Ovary (tissue), 9 donors: ENCODE data around the gene SNAPC5. TPM values are rescaled to one million over a fixed set of nuclear protein-coding genes. Genes with fewer than 3 reads are reported as not detected.

Source experiments
- DNase-seq, 5 donors: peaks; one replicate each; pipeline ENCODE4 v3.0.0-alpha.2; 2019 to 2020
- H3K27ac ChIP-seq, 2 donors: fragments of 200-600 bp; one replicate each; pipeline versions ENCODE4 v1.5.1 to v1.8.0; 2019 to 2022
- H3K27me3 ChIP-seq: fragments of 200-600 bp; one replicate; pipeline ENCODE4 v1.8.0; 2022
- H3K36me3 ChIP-seq: fragments of 200-600 bp; sonication (generic); one replicate; pipeline ENCODE4 v1.5.1; 2019
- H3K4me1 ChIP-seq: one replicate; pipeline ENCODE4 v1.8.1; 2013; ENCODE audit warnings: mild to moderate bottlenecking, moderate library complexity; ENCODE audit not compliant: insufficient read depth
- H3K4me3 ChIP-seq: fragments of 200-600 bp; sonication (generic); one replicate; pipeline ENCODE4 v1.5.1; 2017
- H3K9me3 ChIP-seq, 2 donors: fragments of 200-600 bp in 1 of 2; sonication (generic) in 1 of 2; one replicate each; pipeline versions ENCODE4 v1.5.1 to v1.8.1; 2013 to 2019; ENCODE audit warnings: mild to moderate bottlenecking in 1 of 2, moderate library complexity in 1 of 2
- EP300 ChIP-seq: sonication (generic); formaldehyde crosslinking; IDR thresholded peaks from one replicate; pipeline ENCODE4 v1.6.1; 2017; ENCODE audit warnings: antibody characterized with exemption
- POLR2A ChIP-seq: fragments of 450-650 bp; IDR thresholded peaks from one replicate; pipeline ENCODE4 v1.6.1; 2017; ENCODE audit warnings: antibody characterized with exemption, mild to moderate bottlenecking, moderate library complexity
- WGBS, 3 donors: extraction: QIAGEN DNeasy Blood & Tissue Kit in 1 of 3; methylation state at CpG; one replicate each; pipeline versions ENCODE4 v1.1.5 to v1.1.7; 2013 to 2017; 5-methylcytosine and 5-hydroxymethylcytosine counted together
- intact Hi-C, 4 donors: fragments of 100-400 bp; cut with DNase I; formaldehyde crosslinking; loops; one replicate each; pipeline versions ENCODE4 v1.11.0 to v1.15.1; 2022 to 2023
- microRNA-seq, 3 donors: library from miRNA; unstranded; fragments of <30 nt; microRNA quantifications; one replicate each; pipeline versions ENCODE4 to v1.2.0, GENCODE V29; 2019 to 2020
- polyA plus RNA-seq, 2 donors: library from polyadenylated mRNA; stranded (reverse); fragments of 200-250 nt in 1 of 2; fragments of 350-450 nt in 1 of 2; fragmentation: Illumina TruSeq in 1 of 2; extraction: RNeasy Lipid Tissue Mini Kit (QIAGEN cat#74804) in 1 of 2; gene quantifications; one replicate each; pipeline ENCODE4 v1.2.3, GENCODE V29; 2013 to 2014
- small RNA-seq: library from RNA; depleted of rRNA; stranded (forward); fragments of <200 nt; gene quantifications from one replicate; pipeline ENCODE3, GENCODE V24; 2016
- total RNA-seq, 7 donors: library from RNA; depleted of rRNA in 2 of 7; stranded (reverse); fragments of >200 nt in 2 of 7; fragmentation: NEBNext Ultra II Directional in 3 of 7; extraction: Animal tissue kit (Norgen Biotek cat#: 25700) in 3 of 7; gene quantifications; one replicate each; pipeline versions ENCODE4 v1.1.0 to v1.2.4, GENCODE V29; 2016 to 2023
- TF ChIP-seq, protein P1 (sequence below), 3 donors: fragments of 450-650 bp in 2 of 3; fragments of 200-600 bp in 1 of 3; IDR thresholded peaks; one replicate each; pipeline versions ENCODE4 v1.5.1 to v1.8.0; 2016 to 2022; ENCODE audit warnings: antibody characterized with exemption in 3 of 3, mild to moderate bottlenecking in 1 of 3
- donor health status: DM: no; HTN: no; CAD: no; lungs with moderate emphysema.
- donor health status: DM: no; HTN: no; CAD: no.
- donor health status: Bipolar disorder and iron deficiency.
- donor health status: DM: yes; HTN: yes; CAD: no.
- donor health status: DM: no; HTN: no; CAD: no.
- donor health status: DM: yes; HTN: yes; CAD: no.

The SNAPC5 gene
- total and polyA plus RNA-seq, 9 donors, result 14.6 to 33.4 (median 28.2) TPM

DNA sequence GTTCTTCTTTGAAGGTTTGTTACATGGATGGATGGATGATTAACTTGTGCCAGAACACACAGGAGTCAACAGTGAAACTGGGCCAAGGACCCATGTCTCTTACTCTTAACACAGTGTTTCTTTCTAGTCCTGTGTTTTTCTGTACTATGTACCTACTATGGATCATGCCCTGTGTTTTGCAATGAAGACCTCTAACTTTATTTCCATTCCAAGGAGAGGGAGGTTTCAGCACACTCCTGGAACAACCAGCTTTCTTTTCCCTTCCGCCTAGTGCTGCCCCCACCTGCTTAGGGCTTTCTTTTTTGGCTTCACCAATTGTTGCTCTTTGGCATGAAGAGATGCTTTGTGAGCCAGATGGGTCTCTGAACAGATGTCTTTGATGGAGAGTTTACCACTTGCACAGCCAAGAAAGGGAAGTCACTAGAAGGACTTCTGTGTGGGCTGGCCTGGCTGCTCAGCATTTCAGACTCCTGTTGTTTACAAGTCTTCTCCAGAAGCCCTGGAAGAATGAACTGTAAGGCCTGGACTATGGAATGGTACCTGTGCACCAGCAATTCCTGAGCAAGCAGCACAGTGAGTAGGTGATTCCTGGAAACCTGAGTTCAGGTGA lies 44.5 kb downstream of the SNAPC5 start:
- TF ChIP-seq EP300 (no peak), POLR2A (no peak)
- TF ChIP-seq, protein P1, sequence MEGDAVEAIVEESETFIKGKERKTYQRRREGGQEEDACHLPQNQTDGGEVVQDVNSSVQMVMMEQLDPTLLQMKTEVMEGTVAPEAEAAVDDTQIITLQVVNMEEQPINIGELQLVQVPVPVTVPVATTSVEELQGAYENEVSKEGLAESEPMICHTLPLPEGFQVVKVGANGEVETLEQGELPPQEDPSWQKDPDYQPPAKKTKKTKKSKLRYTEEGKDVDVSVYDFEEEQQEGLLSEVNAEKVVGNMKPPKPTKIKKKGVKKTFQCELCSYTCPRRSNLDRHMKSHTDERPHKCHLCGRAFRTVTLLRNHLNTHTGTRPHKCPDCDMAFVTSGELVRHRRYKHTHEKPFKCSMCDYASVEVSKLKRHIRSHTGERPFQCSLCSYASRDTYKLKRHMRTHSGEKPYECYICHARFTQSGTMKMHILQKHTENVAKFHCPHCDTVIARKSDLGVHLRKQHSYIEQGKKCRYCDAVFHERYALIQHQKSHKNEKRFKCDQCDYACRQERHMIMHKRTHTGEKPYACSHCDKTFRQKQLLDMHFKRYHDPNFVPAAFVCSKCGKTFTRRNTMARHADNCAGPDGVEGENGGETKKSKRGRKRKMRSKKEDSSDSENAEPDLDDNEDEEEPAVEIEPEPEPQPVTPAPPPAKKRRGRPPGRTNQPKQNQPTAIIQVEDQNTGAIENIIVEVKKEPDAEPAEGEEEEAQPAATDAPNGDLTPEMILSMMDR (IDR thresholded peaks at IDR 0.05), result no peak
- H3K9me3 ChIP-seq, result no peaks in the 10 kb centered on the region
- WGBS, 3 donors, result 30 to 46% (median 32%) methylated on average over 1 of the region's 1 CpG
- intact Hi-C loops, result no loop called here
- no peaks in the 10 kb centered on the region for H3K36me3 ChIP-seq
- peaks cover 3% of the 10 kb centered on the region for H3K4me1 ChIP-seq
- peak in 4 of 5 donors; percentile 30 to 47 (median 36) for DNase-seq
- H3K27me3 ChIP-seq, result no peaks in the 10 kb centered on the region
- no peak overlapping the region for H3K4me3 ChIP-seq
- no peak overlapping the region for H3K27ac ChIP-seq

DNA sequence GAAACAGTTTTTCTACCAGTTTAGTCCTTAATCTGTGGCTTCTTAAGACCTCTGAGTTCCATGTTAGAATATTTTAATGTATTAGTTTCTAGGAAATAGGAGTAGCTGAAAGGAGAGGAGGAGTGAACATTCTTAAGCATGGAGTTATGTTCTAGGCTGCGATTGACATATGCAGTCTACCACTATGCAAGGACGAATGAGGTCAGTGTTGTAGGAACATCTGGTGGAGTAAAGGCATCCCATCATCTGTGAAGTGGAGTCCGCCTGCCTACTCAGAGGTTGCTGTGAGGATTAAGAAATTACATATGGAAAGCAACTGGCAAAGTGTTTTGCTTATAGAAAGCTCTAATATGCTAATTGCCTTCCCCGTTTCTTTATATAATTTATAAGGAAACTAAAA lies 45.1 kb downstream of the SNAPC5 start:
- H3K4me3 ChIP-seq, result no peak overlapping the region
- H3K9me3 ChIP-seq, result no peaks in the 10 kb centered on the region
- H3K27ac ChIP-seq, result no peak overlapping the region
- DNase-seq, result no peak
- no peaks in the 10 kb centered on the region for H3K27me3 ChIP-seq
- TF ChIP-seq, protein P1 (IDR thresholded peaks at IDR 0.05), result no peak
- TF ChIP-seq POLR2A (no peak), EP300 (no peak)
- H3K4me1 ChIP-seq, result peaks cover 3% of the 10 kb centered on the region
- WGBS, 3 donors, result 65 to 67% (median 66%) methylated on average over 4 of the region's 4 CpGs
- intact Hi-C loops, result no loop called here
- H3K36me3 ChIP-seq, result no peaks in the 10 kb centered on the region

Small RNA genes within 50 kb of the gene (microRNA-seq; reads per million reads assigned to microRNA genes)
- 0 reads per million in 3 donors for gene MIR4512

Small RNA genes within 50 kb of the gene (small RNA-seq; reads per million reads assigned to genes)
- gene MIR4512 (not detected), gene RF01159 (not detected), gene SNORD16 (not detected), gene SNORD18A (not detected), gene SNORD18B (not detected), gene SNORD18C (not detected)

Other genes with a start within 250 kb of the SNAPC5 start
- gene MEGF11, start 244.0 kb downstream of the SNAPC5 start, total RNA-seq, result 10 to 100 TPM in 1 of 7 donors, 1 to 10 TPM in 1, under 1 TPM in 4, not detected in 1; 0.20 to 11.4 (median 0.65) TPM
- under 1 TPM in 1 of 2 donors, not detected in 1; 0.04 TPM for gene MEGF11, start 244.0 kb downstream of the SNAPC5 start, polyA plus RNA-seq
- gene DIS3L, start 204.2 kb downstream of the SNAPC5 start, total RNA-seq, result 10 to 100 TPM; 23.4 to 39.6 (median 31.9) TPM
- gene DIS3L, start 204.2 kb downstream of the SNAPC5 start, polyA plus RNA-seq, result 10 to 100 TPM; 19.6 to 54.6 TPM
- 10 to 100 TPM in 1 of 7 donors, 1 to 10 TPM in 6; 5.5 to 12.6 (median 8.3) TPM for gene TIPIN, start 141.1 kb downstream of the SNAPC5 start, total RNA-seq
- gene TIPIN, start 141.1 kb downstream of the SNAPC5 start, polyA plus RNA-seq, result 1 to 10 TPM; 4.5 to 7.6 TPM
- 10 to 100 TPM; 21.6 to 44.8 (median 35.6) TPM for gene MAP2K1, start 110.8 kb downstream of the SNAPC5 start, total RNA-seq
- 10 to 100 TPM; 24.3 to 32.8 TPM for gene MAP2K1, start 110.8 kb downstream of the SNAPC5 start, polyA plus RNA-seq
- 1,000 to 10,000 TPM; 3,226 to 5,904 (median 4,447) TPM for gene RPL4, start 7.1 kb upstream of the SNAPC5 start, total RNA-seq
- 1,000 to 10,000 TPM; 5,574 to 6,065 TPM for gene RPL4, start 7.1 kb upstream of the SNAPC5 start, polyA plus RNA-seq
- 1 to 10 TPM; 3.5 to 9.6 (median 6.8) TPM for gene ZWILCH, start 7.6 kb upstream of the SNAPC5 start, total RNA-seq
- 1 to 10 TPM; 5.2 TPM for gene ZWILCH, start 7.6 kb upstream of the SNAPC5 start, polyA plus RNA-seq
- gene LCTL, start 68.2 kb upstream of the SNAPC5 start, total RNA-seq, result not detected
- gene LCTL, start 68.2 kb upstream of the SNAPC5 start, polyA plus RNA-seq, result under 1 TPM in 1 of 2 donors, not detected in 1; 0.23 TPM
- gene SMAD6, start 204.5 kb upstream of the SNAPC5 start, total RNA-seq, result 10 to 100 TPM in 6 of 7 donors, 1 to 10 TPM in 1; 7.1 to 20.3 (median 14.1) TPM
- gene SMAD6, start 204.5 kb upstream of the SNAPC5 start, polyA plus RNA-seq, result 10 to 100 TPM in 1 of 2 donors, 1 to 10 TPM in 1; 3.8 to 10.9 TPM